Endothelial cell of umbilical vein (primary cell): ENCODE data around the gene FAM53B. TPM values are rescaled to one million over a fixed set of nuclear protein-coding genes. Genes with fewer than 3 reads are reported as not detected.

ENCODE experiments used
- BruUV-seq: library from RNA; stranded (reverse); fragments of 400-500 nt; replicated peaks from 2 replicates; lab custom pipeline; 2021; lab: Mats Ljungman, UMichigan
- CTCF ChIA-PET: fragments of 300-600, 350-600 bp; sonication (Branson Sonifier 250); formaldehyde crosslinking; loops from one replicate; lab custom pipeline; 2021; ENCODE audit warnings: antibody characterized with exemption, inconsistent platforms; lab: Charles Lee
- POLR2A ChIA-PET: fragments of 300-600, 350-600 bp; sonication (Branson Sonifier 250); formaldehyde crosslinking; loops from one replicate; lab custom pipeline; 2021; ENCODE audit warnings: antibody characterized with exemption, inconsistent platforms; lab: Charles Lee
- DNase-seq: peaks from one replicate; pipeline ENCODE4 v3.0.0-alpha.2; 2011; ENCODE audit warnings: low read depth, low spot score
- FAIRE-seq: peaks from 2 replicates; lab custom pipeline; 2011; peaks lifted over from hg19 to GRCh38; lab: Jason Lieb, UNC
- H2AFZ ChIP-seq: 2 replicates; pipeline ENCODE4 v1.6.0; 2012; ENCODE audit warnings: low read depth, low read length, control low read depth, inconsistent platforms
- H3K27ac ChIP-seq: 2 replicates; pipeline ENCODE4 v1.5.1; 2011; ENCODE audit warnings: low read depth, mild to moderate bottlenecking, control low read depth, low read length, moderate library complexity; ENCODE audit not compliant: insufficient read depth
- H3K27me3 ChIP-seq, 2 experiments: 2 replicates each; pipeline versions ENCODE4 v1.6.0 to v1.6.1; 2011; ENCODE audit warnings: low read length in 2 of 2, mixed read lengths in 1 of 2; ENCODE audit not compliant: control insufficient read depth in 2 of 2, insufficient read depth in 2 of 2
- H3K36me3 ChIP-seq, 2 experiments: 2 replicates in 1 of 2; 3 replicates in 1 of 2; pipeline ENCODE4 v1.5.1; 2011; ENCODE audit warnings: low read length in 2 of 2, mild to moderate bottlenecking in 1 of 2, moderate library complexity in 1 of 2; ENCODE audit not compliant: control insufficient read depth in 2 of 2, insufficient read depth in 2 of 2; ENCODE audit errors: extremely low read depth in 1 of 2
- H3K4me1 ChIP-seq: 3 replicates; pipeline ENCODE4 v1.5.1; 2011; ENCODE audit warnings: mild to moderate bottlenecking, low read length; ENCODE audit not compliant: control insufficient read depth, insufficient read depth; ENCODE audit errors: extremely low read depth
- H3K4me2 ChIP-seq: 2 replicates; pipeline ENCODE4 v1.6.1; 2011; ENCODE audit warnings: low read length, control low read depth, mixed read lengths; ENCODE audit not compliant: insufficient read depth
- H3K4me3 ChIP-seq, 3 experiments: fragments of 200-600 bp in 1 of 3; sonication (generic), shearing (Covaris generic) in 1 of 3; replicated peaks in 1 of 3; 2 replicates each; pipeline ENCODE4 v1.5.1; 2011 to 2016; ENCODE audit warnings: control low read depth in 3 of 3, low read length in 3 of 3, mild to moderate bottlenecking in 2 of 3, inconsistent platforms in 1 of 3, low read depth in 1 of 3, moderate library complexity in 1 of 3; ENCODE audit not compliant: insufficient read depth in 1 of 3
- H3K79me2 ChIP-seq: 2 replicates; pipeline ENCODE4 v1.6.0; 2012; ENCODE audit warnings: low read length, inconsistent platforms; ENCODE audit not compliant: control insufficient read depth, insufficient read depth
- H3K9ac ChIP-seq: replicated peaks from 2 replicates; pipeline ENCODE3; 2011; ENCODE audit warnings: low read length, control low read depth; ENCODE audit not compliant: insufficient read depth; ENCODE audit errors: extremely low read depth
- H3K9me1 ChIP-seq: replicated peaks from 3 replicates; pipeline ENCODE4 v1.6.0; 2011; ENCODE audit warnings: mild to moderate bottlenecking, low read length; ENCODE audit not compliant: control insufficient read depth, insufficient read depth; ENCODE audit errors: extremely low read depth
- H3K9me3 ChIP-seq: replicated peaks from 2 replicates; pipeline ENCODE4 v1.5.1; 2012; ENCODE audit warnings: low read length, inconsistent platforms; ENCODE audit not compliant: control insufficient read depth, insufficient read depth
- H4K20me1 ChIP-seq: replicated peaks from 2 replicates; pipeline ENCODE3; 2011; ENCODE audit warnings: mild to moderate bottlenecking, low read length; ENCODE audit not compliant: control insufficient read depth, insufficient read depth; ENCODE audit errors: extremely low read depth
- EZH2 ChIP-seq: IDR thresholded peaks from 2 replicates; pipeline ENCODE4 v1.6.1; 2012; ENCODE audit warnings: borderline replicate concordance, low read depth, mild to moderate bottlenecking, moderate library complexity, low read length, inconsistent platforms; ENCODE audit not compliant: severe bottlenecking
- FOS ChIP-seq: IDR thresholded peaks from 2 replicates; pipeline ENCODE4 v1.6.1; 2011; ENCODE audit warnings: mild to moderate bottlenecking, low read length, moderate library complexity, borderline replicate concordance; ENCODE audit not compliant: insufficient read depth
- GATA2 ChIP-seq: IDR thresholded peaks from 2 replicates; pipeline ENCODE4 v1.7.0; 2011; ENCODE audit warnings: low read depth, mild to moderate bottlenecking, moderate library complexity, mixed read lengths, low read length; ENCODE audit not compliant: insufficient read length, insufficient read depth
- JUN ChIP-seq: IDR thresholded peaks from 2 replicates; pipeline ENCODE4 v1.6.1; 2011; ENCODE audit warnings: borderline replicate concordance, low read depth; ENCODE audit not compliant: insufficient read length, insufficient read depth
- MYC ChIP-seq: IDR thresholded peaks from one replicate; pipeline ENCODE4 v1.6.1; 2011; ENCODE audit warnings: mild to moderate bottlenecking, low read depth, low read length
- POLR2A ChIP-seq: IDR thresholded peaks from 2 replicates; pipeline ENCODE4 v1.6.1; 2012; ENCODE audit warnings: low read depth, mild to moderate bottlenecking, control low read depth, low read length
- POLR2AphosphoS5 ChIP-seq: IDR thresholded peaks from 2 replicates; pipeline ENCODE4 v1.6.1; 2012; ENCODE audit warnings: low read depth, mild to moderate bottlenecking, control low read depth, low read length, moderate library complexity; ENCODE audit not compliant: insufficient read depth
- dilution Hi-C: fragments of 300-500 bp; cut with MboI; formaldehyde crosslinking; loops from one replicate; pipeline ENCODE4 v1.15.0; 2019; ENCODE audit warnings: low sequenced_read_pairs; ENCODE audit not compliant: extremely low pct_ligation_motif_present
- intact Hi-C: fragments of 100-400 bp; cut with micrococcal nuclease; formaldehyde crosslinking; loops from one replicate; pipeline ENCODE4 v1.10.0; 2022
- polyA plus RNA-seq, 4 experiments: library from polyadenylated mRNA; depleted of rRNA in 3 of 4; stranded (reverse) in 3 of 4; unstranded in 1 of 4; fragments of >200 nt; gene quantifications; 2 replicates each; pipeline versions ENCODE4 v1.2.1 to v1.2.3, GENCODE V29; 2011 to 2012; ENCODE audit warnings: missing spikeins in 1 of 4
- total RNA-seq: library from RNA; stranded (reverse); gene quantifications from 2 replicates; pipeline ENCODE4 v1.2.3, GENCODE V29; 2021
- TF ChIP-seq, protein P1 (sequence below): IDR thresholded peaks from 2 replicates; pipeline ENCODE4 v1.6.1; 2011; ENCODE audit not compliant: insufficient read depth, insufficient read length
- TF ChIP-seq, protein P2 (sequence below), 2 donors: IDR thresholded peaks; 1 replicate in 1 of 2; 2 replicates in 1 of 2; pipeline ENCODE4 v1.5.1; 2011; ENCODE audit warnings: low read length in 2 of 2, mild to moderate bottlenecking in 2 of 2, moderate library complexity in 2 of 2, control low read depth in 1 of 2, inconsistent platforms in 1 of 2, low read depth in 1 of 2; ENCODE audit not compliant: insufficient read depth in 1 of 2; ENCODE audit errors: extremely low read depth in 1 of 2

Gene FAM53B
- total and polyA plus RNA-seq, 2 donors (not counting 3 experiments of a cell fraction or from before 2014, with no cell fraction given): 8.5 to 21.1 TPM

DNA sequence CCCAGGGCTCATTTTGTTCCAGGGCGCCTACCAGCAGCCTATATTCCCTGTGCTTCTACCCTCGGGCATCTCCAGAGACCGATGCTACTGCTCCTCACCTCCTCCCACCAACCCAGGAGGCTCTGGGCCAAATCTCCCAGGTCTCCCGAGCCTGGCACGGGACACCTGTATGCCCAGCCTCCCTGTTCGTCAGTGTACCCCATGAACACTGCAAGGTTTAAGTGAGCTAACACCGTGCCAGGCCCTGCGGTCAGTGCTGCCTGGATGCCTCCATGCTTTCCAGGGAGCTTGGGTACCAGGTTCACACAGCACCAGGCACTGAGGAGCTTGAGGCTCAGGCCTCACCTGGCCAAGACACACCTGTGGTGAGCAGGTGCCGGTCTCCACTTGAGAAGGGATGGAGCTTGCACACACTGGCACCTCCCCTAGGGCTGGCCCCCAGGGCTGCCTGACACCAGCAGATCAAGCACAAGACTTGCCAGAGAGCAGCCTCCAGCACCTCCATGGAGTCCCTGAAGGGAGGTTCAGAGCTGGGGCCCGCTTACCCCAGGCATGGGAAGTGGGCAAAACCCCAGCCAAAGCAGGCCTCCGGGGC lies 80.3 kb downstream of the FAM53B start:
- peaks cover 4% of the 10 kb centered on the region for H3K4me1 ChIP-seq
- no peaks in the 10 kb centered on the region for H3K27me3 ChIP-seq
- DNase-seq (no peak), FAIRE-seq (no peak)
- no peak overlapping the region for H2AFZ ChIP-seq
- no peaks in the 10 kb centered on the region for H3K9me1 ChIP-seq
- no TSS peak for BruUV-seq
- H3K9me3 ChIP-seq: no peaks in the 10 kb centered on the region
- intact Hi-C loops (no loop called here), dilution Hi-C loops (no loop called here)
- TF ChIP-seq JUN: no peak
- TF ChIP-seq EZH2: no peak
- no peak for TF ChIP-seq MYC
- TF ChIP-seq POLR2A: no peak
- TF ChIP-seq, protein P1, sequence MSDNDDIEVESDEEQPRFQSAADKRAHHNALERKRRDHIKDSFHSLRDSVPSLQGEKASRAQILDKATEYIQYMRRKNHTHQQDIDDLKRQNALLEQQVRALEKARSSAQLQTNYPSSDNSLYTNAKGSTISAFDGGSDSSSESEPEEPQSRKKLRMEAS: no peak
- TF ChIP-seq POLR2AphosphoS5: no peak
- no peak for TF ChIP-seq FOS
- TF ChIP-seq, protein P2, sequence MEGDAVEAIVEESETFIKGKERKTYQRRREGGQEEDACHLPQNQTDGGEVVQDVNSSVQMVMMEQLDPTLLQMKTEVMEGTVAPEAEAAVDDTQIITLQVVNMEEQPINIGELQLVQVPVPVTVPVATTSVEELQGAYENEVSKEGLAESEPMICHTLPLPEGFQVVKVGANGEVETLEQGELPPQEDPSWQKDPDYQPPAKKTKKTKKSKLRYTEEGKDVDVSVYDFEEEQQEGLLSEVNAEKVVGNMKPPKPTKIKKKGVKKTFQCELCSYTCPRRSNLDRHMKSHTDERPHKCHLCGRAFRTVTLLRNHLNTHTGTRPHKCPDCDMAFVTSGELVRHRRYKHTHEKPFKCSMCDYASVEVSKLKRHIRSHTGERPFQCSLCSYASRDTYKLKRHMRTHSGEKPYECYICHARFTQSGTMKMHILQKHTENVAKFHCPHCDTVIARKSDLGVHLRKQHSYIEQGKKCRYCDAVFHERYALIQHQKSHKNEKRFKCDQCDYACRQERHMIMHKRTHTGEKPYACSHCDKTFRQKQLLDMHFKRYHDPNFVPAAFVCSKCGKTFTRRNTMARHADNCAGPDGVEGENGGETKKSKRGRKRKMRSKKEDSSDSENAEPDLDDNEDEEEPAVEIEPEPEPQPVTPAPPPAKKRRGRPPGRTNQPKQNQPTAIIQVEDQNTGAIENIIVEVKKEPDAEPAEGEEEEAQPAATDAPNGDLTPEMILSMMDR (IDR thresholded peaks at IDR 0.05; ENCODE audit: extremely low read depth in 1 of 2, insufficient read depth in 1 of 2, low read depth in 1 of 2, low read length in 2 of 2): no peak
- TF ChIP-seq GATA2: no peak
- no peak overlapping the region for H3K4me3 ChIP-seq
- H3K9ac ChIP-seq: no peak overlapping the region
- H3K4me2 ChIP-seq: no peak overlapping the region
- CTCF ChIA-PET: interaction anchor here (0.8 to 1.8 kb wide), 2 partner anchors 20 to 78 kb away, joined by 4 read pairs; no protein-coding TSS in a partner anchor
- peaks cover 0 to 9% of the 10 kb centered on the region in 2 experiments for H3K36me3 ChIP-seq
- no peaks in the 10 kb centered on the region for H3K79me2 ChIP-seq
- POLR2A ChIA-PET: no interaction called here
- H3K27ac ChIP-seq: no peak overlapping the region
- no peaks in the 10 kb centered on the region for H4K20me1 ChIP-seq
